ENCODE data around the gene GUCA1A. TPM values are rescaled to one million over a fixed set of nuclear protein-coding genes. Genes with fewer than 3 reads are reported as not detected.

GUCA1A gene
- total RNA-seq, 1 donor from 2014 or later, result not detected

DNA sequence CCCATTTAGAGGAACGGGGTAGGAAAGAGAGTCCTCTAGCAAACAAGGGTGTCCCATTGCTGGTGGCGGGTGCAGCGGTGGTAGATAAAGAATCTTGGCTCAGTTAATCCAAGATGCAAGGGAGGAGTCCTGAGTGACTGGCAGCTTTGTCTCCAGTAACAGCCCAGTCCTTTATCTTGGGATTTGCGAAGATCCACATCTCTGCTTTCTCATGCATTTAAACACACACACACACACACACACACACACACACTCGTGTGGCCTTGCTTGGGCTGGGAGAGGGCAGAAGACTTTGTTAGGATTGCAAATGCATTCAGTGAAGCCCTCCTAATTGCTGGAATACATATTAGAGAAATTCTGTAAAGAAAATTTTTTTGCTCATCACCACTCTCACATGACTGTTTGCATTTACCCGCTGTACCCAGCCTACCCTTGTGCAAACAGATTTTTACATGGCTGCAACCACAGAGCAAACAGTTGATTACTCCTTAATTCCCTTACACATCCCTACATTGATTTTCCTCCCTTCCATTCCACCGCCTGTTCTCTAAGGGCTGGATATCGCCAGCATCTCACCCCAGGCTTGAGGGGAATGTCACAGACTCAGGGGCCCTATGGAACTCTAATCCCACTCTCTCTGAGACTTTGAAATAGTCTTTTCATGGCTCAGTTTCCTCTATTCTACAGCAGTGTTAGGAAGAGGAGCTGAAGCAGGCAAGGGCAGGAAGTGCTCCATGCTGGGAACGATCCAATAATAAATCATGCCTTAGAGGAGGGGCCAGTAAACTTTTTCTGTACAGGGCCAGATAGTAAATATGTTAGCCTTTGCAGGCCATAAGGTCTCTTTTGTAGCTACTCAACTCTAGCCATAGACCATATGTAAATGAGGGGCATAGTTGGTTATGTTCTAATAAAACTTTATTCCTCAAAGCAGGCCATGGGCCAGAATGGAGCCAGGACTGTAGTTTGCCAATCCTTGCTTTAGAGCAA is 34.2 kb upstream of the GUCA1A start:
- CTCF ChIA-PET, result no interaction called here
- DNase-seq (no peak), ATAC-seq (ENCODE audit: low read depth) (no peak)
- no peak overlapping the region for H3K27ac Mint-ChIP-seq
- H3K4me1 Mint-ChIP-seq, result peaks cover 26% of the 10 kb centered on the region
- TF ChIP-seq, protein P1, sequence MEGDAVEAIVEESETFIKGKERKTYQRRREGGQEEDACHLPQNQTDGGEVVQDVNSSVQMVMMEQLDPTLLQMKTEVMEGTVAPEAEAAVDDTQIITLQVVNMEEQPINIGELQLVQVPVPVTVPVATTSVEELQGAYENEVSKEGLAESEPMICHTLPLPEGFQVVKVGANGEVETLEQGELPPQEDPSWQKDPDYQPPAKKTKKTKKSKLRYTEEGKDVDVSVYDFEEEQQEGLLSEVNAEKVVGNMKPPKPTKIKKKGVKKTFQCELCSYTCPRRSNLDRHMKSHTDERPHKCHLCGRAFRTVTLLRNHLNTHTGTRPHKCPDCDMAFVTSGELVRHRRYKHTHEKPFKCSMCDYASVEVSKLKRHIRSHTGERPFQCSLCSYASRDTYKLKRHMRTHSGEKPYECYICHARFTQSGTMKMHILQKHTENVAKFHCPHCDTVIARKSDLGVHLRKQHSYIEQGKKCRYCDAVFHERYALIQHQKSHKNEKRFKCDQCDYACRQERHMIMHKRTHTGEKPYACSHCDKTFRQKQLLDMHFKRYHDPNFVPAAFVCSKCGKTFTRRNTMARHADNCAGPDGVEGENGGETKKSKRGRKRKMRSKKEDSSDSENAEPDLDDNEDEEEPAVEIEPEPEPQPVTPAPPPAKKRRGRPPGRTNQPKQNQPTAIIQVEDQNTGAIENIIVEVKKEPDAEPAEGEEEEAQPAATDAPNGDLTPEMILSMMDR (IDR thresholded peaks at IDR 0.05), result no peak
- POLR2A ChIA-PET, result no interaction called here
- intact Hi-C loops (cut with micrococcal nuclease), result no loop called here
- H3K27me3 Mint-ChIP-seq, result peaks cover 18% of the 10 kb centered on the region
- no peak overlapping the region for H3K4me3 Mint-ChIP-seq
- no peaks in the 10 kb centered on the region for H3K9me3 Mint-ChIP-seq
- H3K36me3 Mint-ChIP-seq (ENCODE audit: low read depth), result no peaks in the 10 kb centered on the region

DNA sequence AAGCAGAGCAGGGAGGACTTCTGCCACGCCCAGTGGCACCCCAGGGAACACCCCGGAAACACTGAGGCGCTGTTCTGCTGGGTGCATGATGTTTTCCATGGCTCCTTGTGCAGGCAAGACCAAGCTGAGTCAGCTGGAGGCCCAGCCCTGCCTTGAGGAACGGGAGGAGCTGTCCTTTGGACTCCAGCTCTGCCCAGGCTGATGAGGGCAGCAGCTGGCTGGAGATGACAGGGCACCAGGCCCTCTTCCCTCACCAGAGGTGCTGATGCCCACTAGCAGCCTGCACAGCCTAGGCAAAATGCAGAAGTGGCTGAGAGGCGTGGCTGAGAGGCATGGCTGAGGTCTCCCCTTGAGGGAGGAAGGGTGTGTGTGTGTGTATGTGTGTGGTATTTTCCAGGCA is 33.1 kb upstream of the GUCA1A start:
- intact Hi-C loops (cut with micrococcal nuclease), result no loop called here
- Mint-ChIP-seq H3K36me3 (ENCODE audit: low read depth) (no peaks in the 10 kb centered on the region), H3K27me3 (peaks cover 20% of the 10 kb centered on the region), H3K27ac (no peak overlapping the region), H3K9me3 (no peaks in the 10 kb centered on the region), H3K4me3 (no peak overlapping the region), H3K4me1 (peaks cover 26% of the 10 kb centered on the region)
- CTCF ChIA-PET, result no interaction called here
- POLR2A ChIA-PET, result no interaction called here
- TF ChIP-seq, protein P1 (IDR thresholded peaks at IDR 0.05), result no peak
- DNase-seq (peak; percentile 20), ATAC-seq (ENCODE audit: low read depth) (peak; percentile 45)

DNA sequence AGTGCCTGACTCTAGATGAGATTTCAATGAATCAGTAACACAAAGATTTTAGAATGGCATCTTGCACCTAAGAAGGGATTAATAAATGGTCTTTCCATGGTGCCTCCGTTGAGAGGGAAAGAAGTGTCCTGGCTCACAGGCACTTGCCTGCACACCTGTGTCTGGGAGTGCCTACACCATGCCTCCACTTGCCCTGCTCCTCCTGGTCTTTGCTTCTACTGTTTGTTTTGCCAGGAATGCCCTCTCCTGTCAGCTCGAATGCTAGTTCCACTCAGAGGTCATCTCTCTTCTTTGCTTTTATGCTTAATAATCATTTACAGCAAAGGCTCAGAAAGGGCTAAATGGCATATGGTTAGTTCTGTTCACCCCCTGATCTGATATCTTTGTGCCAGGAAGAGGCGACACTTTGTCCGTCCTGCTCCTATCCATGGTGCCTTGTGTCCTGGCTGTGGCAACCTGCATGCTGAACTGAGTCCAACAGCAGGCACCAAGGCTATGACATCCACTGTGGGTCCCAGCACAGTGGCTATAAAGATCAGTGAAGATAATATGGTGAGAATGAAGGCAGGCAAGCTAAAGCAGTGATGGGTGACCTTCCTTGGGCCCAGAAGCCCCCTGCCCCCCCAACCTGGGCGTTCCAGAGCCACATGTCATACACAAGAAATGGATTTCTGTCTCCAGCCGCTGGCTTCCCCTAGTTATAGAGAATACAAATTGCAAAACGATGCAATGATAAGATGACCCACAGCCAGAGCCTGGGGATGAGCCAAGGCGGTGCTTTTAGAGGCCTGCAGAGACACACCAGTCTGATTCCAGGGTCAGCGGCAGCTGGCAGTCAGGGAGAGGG is 32.2 kb upstream of the GUCA1A start:
- TF ChIP-seq, protein P1 (IDR thresholded peaks at IDR 0.05), result no peak
- Mint-ChIP-seq H3K4me1 (peaks cover 26% of the 10 kb centered on the region), H3K27ac (no peak overlapping the region), H3K27me3 (peaks cover 20% of the 10 kb centered on the region), H3K36me3 (ENCODE audit: low read depth) (no peaks in the 10 kb centered on the region), H3K4me3 (no peak overlapping the region), H3K9me3 (no peaks in the 10 kb centered on the region)
- ChIA-PET POLR2A (no interaction called here), CTCF (no interaction called here)
- ATAC-seq (ENCODE audit: low read depth) (no peak), DNase-seq (no peak)
- intact Hi-C loops (cut with micrococcal nuclease), result no loop called here

DNA sequence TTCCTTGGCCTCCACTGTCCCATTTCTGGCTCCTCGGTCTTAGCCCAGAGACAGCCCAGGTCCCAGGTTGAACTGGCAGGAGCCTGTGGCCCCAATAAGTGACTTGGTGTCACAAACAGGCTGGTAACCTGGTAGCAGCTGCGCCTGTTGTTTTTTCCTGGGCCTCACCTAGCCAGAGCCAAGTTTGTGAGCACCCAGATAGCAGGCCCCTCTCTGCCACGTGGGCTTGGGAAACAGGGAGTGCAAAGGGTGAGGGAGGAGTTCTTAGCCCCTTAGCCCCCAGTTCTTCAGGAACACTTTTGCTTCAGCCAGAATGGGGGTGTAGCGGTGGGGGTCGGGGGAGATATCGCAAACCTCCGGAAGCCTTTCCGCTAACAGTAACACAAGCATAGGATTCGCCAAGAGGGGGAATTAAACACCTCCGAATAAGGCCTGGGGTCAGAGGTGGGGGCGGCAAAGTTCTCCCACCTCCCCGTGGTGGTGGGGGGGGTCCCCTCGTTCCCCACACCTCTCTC is 31.5 kb upstream of the GUCA1A start:
- no peak for ATAC-seq (ENCODE audit: low read depth)
- intact Hi-C loops (cut with micrococcal nuclease), result no loop called here
- H3K27ac Mint-ChIP-seq, result no peak overlapping the region
- no peak for DNase-seq
- no peak overlapping the region for H3K4me3 Mint-ChIP-seq
- ChIA-PET POLR2A (no interaction called here), CTCF (no interaction called here)
- H3K27me3 Mint-ChIP-seq, result peaks cover 20% of the 10 kb centered on the region
- H3K4me1 Mint-ChIP-seq, result peaks cover 21% of the 10 kb centered on the region
- no peaks in the 10 kb centered on the region for H3K9me3 Mint-ChIP-seq
- no peaks in the 10 kb centered on the region for H3K36me3 Mint-ChIP-seq (ENCODE audit: low read depth)
- TF ChIP-seq, protein P1 (IDR thresholded peaks at IDR 0.05), result no peak

Data from activated B cell treated with CpG ODN at 0.5 μM for 24 hours (primary cell).